Lower leg skin (tissue), 4 donors: ENCODE results near the gene ARNT2. TPM values are rescaled to one million over a fixed set of nuclear protein-coding genes. Genes with fewer than 3 reads are reported as not detected.

ENCODE experiments used
- DNase-seq, 2 donors: peaks; one replicate each; pipeline ENCODE4 v3.0.0-alpha.2; 2019; ENCODE audit warnings: low spot score in 2 of 2
- H3K4me3 ChIP-seq: fragments of 200-600 bp; sonication (generic); 2 replicates; pipeline ENCODE4 v1.5.1; 2017; ENCODE audit warnings: mild to moderate bottlenecking, low read depth; ENCODE audit not compliant: poor library complexity, severe bottlenecking
- POLR2A ChIP-seq, 2 donors: fragments of 450-650 bp; IDR thresholded peaks; one replicate each; pipeline ENCODE4 v1.6.1; 2016 to 2017; ENCODE audit warnings: antibody characterized with exemption in 2 of 2, mild to moderate bottlenecking in 1 of 2, moderate library complexity in 1 of 2
- WGBS, 2 donors: methylation state at CpG; one replicate each; pipeline ENCODE4 v1.1.5; 2018; 5-methylcytosine and 5-hydroxymethylcytosine counted together
- intact Hi-C: fragments of 100-400 bp; cut with DNase I; formaldehyde crosslinking; loops from one replicate; pipeline ENCODE4 v1.15.0; 2023; ENCODE audit warnings: low total_unique reads
- total RNA-seq, 4 donors: library from RNA; depleted of rRNA; stranded (reverse); fragments of >200 nt; gene quantifications; one replicate each; pipeline ENCODE4 v1.1.0, GENCODE V29; 2016
- TF ChIP-seq, protein P1 (sequence below), 3 donors: fragments of 450-650 bp; IDR thresholded peaks; one replicate each; pipeline ENCODE4 v1.5.1; 2016; ENCODE audit warnings: antibody characterized with exemption in 3 of 3, mild to moderate bottlenecking in 3 of 3, moderate library complexity in 2 of 3

ARNT2 gene
- total RNA-seq, 4 donors from 2014 or later = 1.7 to 8.7 (median 3.0) TPM

DNA sequence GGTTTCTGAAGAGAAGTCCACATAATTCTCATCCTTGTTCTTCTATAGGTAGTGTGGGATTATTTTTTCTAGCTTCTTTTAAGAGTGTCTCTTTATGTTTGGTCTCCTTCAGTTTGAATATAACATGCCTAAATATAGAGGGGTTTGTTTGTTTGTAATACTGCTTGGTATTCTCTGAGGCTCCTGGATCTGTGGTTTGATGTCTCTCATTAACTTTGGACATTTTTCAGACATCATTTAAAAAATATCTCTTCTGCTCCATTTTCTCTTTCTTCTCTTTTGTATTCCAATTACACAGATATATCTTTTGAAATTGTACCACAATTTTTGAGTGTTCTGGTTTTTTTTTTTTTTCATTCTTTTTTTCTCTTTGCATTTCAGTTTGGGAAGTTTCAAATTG lies 113.1 kb downstream of the ARNT2 start:
- DNase-seq = no peak
- no peak overlapping the region for H3K4me3 ChIP-seq
- TF ChIP-seq, protein P1, sequence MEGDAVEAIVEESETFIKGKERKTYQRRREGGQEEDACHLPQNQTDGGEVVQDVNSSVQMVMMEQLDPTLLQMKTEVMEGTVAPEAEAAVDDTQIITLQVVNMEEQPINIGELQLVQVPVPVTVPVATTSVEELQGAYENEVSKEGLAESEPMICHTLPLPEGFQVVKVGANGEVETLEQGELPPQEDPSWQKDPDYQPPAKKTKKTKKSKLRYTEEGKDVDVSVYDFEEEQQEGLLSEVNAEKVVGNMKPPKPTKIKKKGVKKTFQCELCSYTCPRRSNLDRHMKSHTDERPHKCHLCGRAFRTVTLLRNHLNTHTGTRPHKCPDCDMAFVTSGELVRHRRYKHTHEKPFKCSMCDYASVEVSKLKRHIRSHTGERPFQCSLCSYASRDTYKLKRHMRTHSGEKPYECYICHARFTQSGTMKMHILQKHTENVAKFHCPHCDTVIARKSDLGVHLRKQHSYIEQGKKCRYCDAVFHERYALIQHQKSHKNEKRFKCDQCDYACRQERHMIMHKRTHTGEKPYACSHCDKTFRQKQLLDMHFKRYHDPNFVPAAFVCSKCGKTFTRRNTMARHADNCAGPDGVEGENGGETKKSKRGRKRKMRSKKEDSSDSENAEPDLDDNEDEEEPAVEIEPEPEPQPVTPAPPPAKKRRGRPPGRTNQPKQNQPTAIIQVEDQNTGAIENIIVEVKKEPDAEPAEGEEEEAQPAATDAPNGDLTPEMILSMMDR (IDR thresholded peaks at IDR 0.05) = no peak
- no peak for TF ChIP-seq POLR2A (IDR thresholded peaks at IDR 0.05)
- intact Hi-C loops = no loop called here

DNA sequence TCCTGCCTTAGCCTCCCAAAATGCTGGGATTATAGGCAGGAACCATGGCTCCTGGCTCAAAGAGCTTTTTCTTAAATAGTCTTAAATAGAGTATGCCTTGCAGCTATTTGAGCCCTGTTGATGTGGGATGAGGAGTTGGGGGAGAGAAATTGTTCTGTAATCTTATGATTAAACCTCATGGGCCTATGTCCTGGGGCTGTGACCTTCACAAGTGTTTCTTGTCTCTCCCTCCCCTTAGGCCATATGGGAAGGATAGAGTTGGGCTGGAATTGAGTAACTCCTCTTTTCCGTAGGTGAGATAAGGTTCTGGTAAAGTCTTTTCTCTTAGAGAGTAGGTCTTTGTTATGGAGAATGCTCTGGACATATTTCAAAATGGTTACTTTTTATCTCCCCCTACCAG lies 114.3 kb downstream of the ARNT2 start:
- 83 to 95% methylated on average over 1 of the region's 1 CpG for WGBS, 2 donors

DNA sequence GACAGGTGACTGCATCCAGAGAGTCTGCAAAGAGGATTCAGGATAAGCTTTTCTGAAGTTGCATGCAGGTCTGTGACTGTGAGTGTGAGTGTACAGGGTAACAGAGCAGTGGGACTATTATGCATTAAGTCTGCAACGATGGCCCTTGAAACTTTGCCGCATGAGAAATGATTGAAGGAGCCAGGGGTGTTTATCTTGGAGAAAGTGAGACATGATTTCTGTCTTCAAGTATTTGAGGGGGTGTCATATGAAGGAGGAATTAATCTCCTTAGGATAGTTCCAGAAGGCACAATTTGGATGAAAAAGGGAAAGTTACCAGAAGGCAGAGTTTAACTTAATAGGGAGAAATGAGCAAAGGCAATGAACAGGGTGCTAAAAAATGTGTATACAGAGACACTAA lies 119.6 kb downstream of the ARNT2 start:
- H3K4me3 ChIP-seq = no peak overlapping the region
- DNase-seq = no peak
- intact Hi-C loops = no loop called here
- 83 to 92% methylated on average over 2 of the region's 2 CpGs for WGBS, 2 donors
- TF ChIP-seq POLR2A (IDR thresholded peaks at IDR 0.05) = no peak
- TF ChIP-seq, protein P1 (IDR thresholded peaks at IDR 0.05) = no peak

More for the DNA sequence above, 114.3 kb downstream of the ARNT2 start:
- TF ChIP-seq POLR2A (IDR thresholded peaks at IDR 0.05) = no peak
- TF ChIP-seq, protein P1 (IDR thresholded peaks at IDR 0.05) = no peak
- DNase-seq = no peak
- intact Hi-C loops = no loop called here
- no peak overlapping the region for H3K4me3 ChIP-seq

GRCh38 chr15:80525853-80526252 lies 121.7 kb downstream of the ARNT2 start:
- 93 to 94% methylated on average over 2 of the region's 2 CpGs for WGBS, 2 donors
- no peak for DNase-seq
- TF ChIP-seq POLR2A (IDR thresholded peaks at IDR 0.05) = no peak
- TF ChIP-seq, protein P1 (IDR thresholded peaks at IDR 0.05) = no peak
- intact Hi-C loops = no loop called here
- H3K4me3 ChIP-seq = no peak overlapping the region

DNA sequence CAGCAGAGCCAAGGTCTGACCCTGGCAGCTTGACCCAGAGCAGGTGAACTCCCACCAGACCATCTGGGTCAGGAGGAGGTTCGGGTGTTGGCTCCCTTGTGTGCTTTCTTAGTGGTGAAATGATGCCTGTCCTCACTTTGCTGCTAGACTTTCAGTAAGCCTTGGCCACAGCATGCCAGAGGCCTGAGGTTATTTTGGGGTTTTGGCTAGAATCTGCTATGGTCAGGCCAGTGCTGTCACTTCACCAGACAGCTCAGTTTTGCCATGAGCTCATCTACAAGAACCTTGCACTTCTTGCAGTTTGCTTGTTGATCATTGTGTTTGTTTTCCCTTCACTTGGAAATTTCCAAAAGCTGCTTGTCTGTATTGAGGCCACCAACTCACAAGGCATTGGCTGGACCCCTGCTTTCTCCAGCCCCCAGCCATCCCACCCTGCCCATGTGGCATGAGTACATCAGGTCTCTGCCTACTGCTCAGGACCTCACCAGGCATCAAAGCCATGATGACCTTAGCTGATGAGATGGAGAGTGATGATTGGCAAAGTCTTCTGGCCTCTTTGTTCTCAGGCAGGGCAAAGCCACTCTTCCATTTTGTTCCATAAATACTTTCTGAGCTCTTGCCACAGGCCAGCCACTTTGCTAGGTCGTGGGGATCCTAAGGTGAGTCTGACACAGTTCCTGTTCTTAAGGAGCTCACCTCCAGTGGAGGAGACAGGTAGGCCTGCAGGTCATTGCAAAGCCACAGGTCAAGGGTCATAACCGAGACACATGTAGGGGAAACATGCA lies 122.6 kb downstream of the ARNT2 start:
- TF ChIP-seq POLR2A (IDR thresholded peaks at IDR 0.05) = no peak
- TF ChIP-seq, protein P1 (IDR thresholded peaks at IDR 0.05) = no peak
- no peak overlapping the region for H3K4me3 ChIP-seq
- intact Hi-C loops = no loop called here
- 70 to 71% methylated on average over 2 to 3 of the region's 3 CpGs for WGBS, 2 donors
- no peak for DNase-seq

GRCh38 chr15:80527406-80527805 lies 123.2 kb downstream of the ARNT2 start:
- TF ChIP-seq, protein P1 (IDR thresholded peaks at IDR 0.05) = no peak
- no peak for TF ChIP-seq POLR2A (IDR thresholded peaks at IDR 0.05)

More at GRCh38 chr15:80527406-80527805, 123.2 kb downstream of the ARNT2 start:
- intact Hi-C loops = no loop called here
- H3K4me3 ChIP-seq = no peak overlapping the region
- DNase-seq = no peak
